Neural crest cell (in vitro differentiated cells): Measurements from ENCODE around the gene NHSL2. TPM values are rescaled to one million over a fixed set of nuclear protein-coding genes. Genes with fewer than 3 reads are reported as not detected.
A peak's percentile ranks its signal among the peaks of the same experiment; 100 is the strongest.

ENCODE experiments used
- DNase-seq: peaks from one replicate; pipeline ENCODE4 v3.0.0; 2021; ENCODE audit warnings: low read depth, mixed read lengths, low spot score
- H3K27ac Mint-ChIP-seq: one replicate; pipeline ENCODE4 v1.8.0; 2021; ENCODE audit warnings: mild to moderate bottlenecking, mixed read lengths; ENCODE audit not compliant: unreplicated experiment
- H3K27me3 Mint-ChIP-seq: 2 replicates; pipeline ENCODE4 v1.8.0; 2021; ENCODE audit warnings: low read depth, mild to moderate bottlenecking, mixed read lengths
- H3K36me3 Mint-ChIP-seq: 2 replicates; pipeline ENCODE4 v1.8.0; 2021; ENCODE audit warnings: low read depth, mild to moderate bottlenecking, mixed read lengths
- H3K4me1 Mint-ChIP-seq: 2 replicates; pipeline ENCODE4 v1.8.0; 2021; ENCODE audit warnings: mixed read lengths
- H3K4me3 Mint-ChIP-seq: one replicate; pipeline ENCODE4 v1.8.0; 2021; ENCODE audit warnings: mild to moderate bottlenecking, mixed read lengths
- H3K9me3 Mint-ChIP-seq: 2 replicates; pipeline ENCODE4 v1.8.0; 2021; ENCODE audit warnings: mixed read lengths
- CTCF ChIP-seq: fragments of 200-600 bp; sonication (generic); conservative IDR thresholded peaks from 2 replicates; pipeline ENCODE4 v1.5.0; 2021; ENCODE audit warnings: antibody characterized with exemption, mild to moderate bottlenecking
- total RNA-seq: library from RNA; stranded (reverse); gene quantifications from 2 replicates; pipeline ENCODE4 v1.2.1, GENCODE V29; 2021

Gene NHSL2
- total RNA-seq, 1 donor from 2014 or later: 9.9 TPM

GRCh38 chrX:72142794-72143608, 232.4 kb downstream of the NHSL2 start:
- Mint-ChIP-seq H3K36me3 (peaks cover 22% of the 10 kb centered on the region), H3K4me3 (peak overlapping the region; percentile 27), H3K27me3 (no peaks in the 10 kb centered on the region), H3K27ac (peak overlapping the region; percentile 98), H3K4me1 (peaks cover 37% of the 10 kb centered on the region), H3K9me3 (peaks cover 5% of the 10 kb centered on the region)
- DNase-seq: no peak
- TF ChIP-seq CTCF: no peak

- no peak for TF ChIP-seq CTCF
- H3K4me1 Mint-ChIP-seq: peaks cover 37% of the 10 kb centered on the region
- H3K36me3 Mint-ChIP-seq: peaks cover 22% of the 10 kb centered on the region
- no peak overlapping the region for H3K4me3 Mint-ChIP-seq
- H3K9me3 Mint-ChIP-seq: peaks cover 5% of the 10 kb centered on the region
- H3K27me3 Mint-ChIP-seq: no peaks in the 10 kb centered on the region
- H3K27ac Mint-ChIP-seq: peak overlapping the region; percentile 98
- DNase-seq: no peak
Observed at GRCh38 chrX:72143609-72143907, 232.9 kb downstream of the NHSL2 start.

- peaks cover 13% of the 10 kb centered on the region for H3K36me3 Mint-ChIP-seq
- H3K27me3 Mint-ChIP-seq: no peaks in the 10 kb centered on the region
- peak overlapping the region; percentile 80 for H3K27ac Mint-ChIP-seq
- H3K4me1 Mint-ChIP-seq: peaks cover 37% of the 10 kb centered on the region
- peaks cover 5% of the 10 kb centered on the region for H3K9me3 Mint-ChIP-seq
- TF ChIP-seq CTCF: no peak
- H3K4me3 Mint-ChIP-seq: no peak overlapping the region
- no peak for DNase-seq
Observed at GRCh38 chrX:72145181-72145580, 234.5 kb downstream of the NHSL2 start.

- H3K4me3 Mint-ChIP-seq: no peak overlapping the region
- TF ChIP-seq CTCF: no peak
- H3K27ac Mint-ChIP-seq: peak overlapping the region; percentile 27
- no peaks in the 10 kb centered on the region for H3K27me3 Mint-ChIP-seq
- DNase-seq: no peak
- peaks cover 2% of the 10 kb centered on the region for H3K9me3 Mint-ChIP-seq
- H3K4me1 Mint-ChIP-seq: peaks cover 32% of the 10 kb centered on the region
- peaks cover 7% of the 10 kb centered on the region for H3K36me3 Mint-ChIP-seq
Observed at GRCh38 chrX:72146527-72146926, 235.9 kb downstream of the NHSL2 start.

GRCh38 chrX:72158773-72159172, 248.1 kb downstream of the NHSL2 start:
- H3K27ac Mint-ChIP-seq: no peak overlapping the region
- no peaks in the 10 kb centered on the region for H3K27me3 Mint-ChIP-seq
- DNase-seq: no peak
- no peaks in the 10 kb centered on the region for H3K4me1 Mint-ChIP-seq
- no peak for TF ChIP-seq CTCF
- H3K9me3 Mint-ChIP-seq: peaks cover 29% of the 10 kb centered on the region
- H3K36me3 Mint-ChIP-seq: peaks cover 15% of the 10 kb centered on the region
- no peak overlapping the region for H3K4me3 Mint-ChIP-seq
